CD4-positive, alpha-beta T cell treated with Interleukin-4 for 1 hour (primary cell): ENCODE results near the gene SLC6A8.
"Not testable (repeated sequence)": the region's sequence is repeated elsewhere in the genome, so short reads cannot be mapped to it uniquely, and the experiment has no call there.

ENCODE experiments used
- DNase-seq, 2 donors: peaks; one replicate each; pipeline ENCODE4 v3.0.0-alpha.2; 2020 to 2022

SLC6A8 gene

GRCh38 chrX:153694256-153694655, 6.5 kb downstream of the SLC6A8 start:
- DNase-seq: not testable (repeated sequence)

DNA sequence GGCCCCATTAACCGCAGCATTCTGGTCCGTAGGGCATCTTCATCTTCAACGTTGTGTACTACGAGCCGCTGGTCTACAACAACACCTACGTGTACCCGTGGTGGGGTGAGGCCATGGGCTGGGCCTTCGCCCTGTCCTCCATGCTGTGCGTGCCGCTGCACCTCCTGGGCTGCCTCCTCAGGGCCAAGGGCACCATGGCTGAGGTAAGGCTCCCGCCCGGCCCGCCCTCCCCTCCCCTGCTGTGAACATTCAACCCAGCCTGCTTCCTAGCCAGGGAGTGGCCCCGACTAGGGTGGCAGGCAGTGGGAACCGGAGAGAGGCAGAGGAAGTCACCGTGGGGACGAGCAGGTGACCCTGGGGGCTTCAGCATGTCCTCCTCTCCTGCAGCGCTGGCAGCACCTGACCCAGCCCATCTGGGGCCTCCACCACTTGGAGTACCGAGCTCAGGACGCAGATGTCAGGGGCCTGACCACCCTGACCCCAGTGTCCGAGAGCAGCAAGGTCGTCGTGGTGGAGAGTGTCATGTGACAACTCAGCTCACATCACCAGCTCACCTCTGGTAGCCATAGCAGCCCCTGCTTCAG, 7.1 kb downstream of the SLC6A8 start:
- DNase-seq: no peak

GRCh38 chrX:153696100-153696499, 8.4 kb downstream of the SLC6A8 start:
- DNase-seq: no peak

DNA sequence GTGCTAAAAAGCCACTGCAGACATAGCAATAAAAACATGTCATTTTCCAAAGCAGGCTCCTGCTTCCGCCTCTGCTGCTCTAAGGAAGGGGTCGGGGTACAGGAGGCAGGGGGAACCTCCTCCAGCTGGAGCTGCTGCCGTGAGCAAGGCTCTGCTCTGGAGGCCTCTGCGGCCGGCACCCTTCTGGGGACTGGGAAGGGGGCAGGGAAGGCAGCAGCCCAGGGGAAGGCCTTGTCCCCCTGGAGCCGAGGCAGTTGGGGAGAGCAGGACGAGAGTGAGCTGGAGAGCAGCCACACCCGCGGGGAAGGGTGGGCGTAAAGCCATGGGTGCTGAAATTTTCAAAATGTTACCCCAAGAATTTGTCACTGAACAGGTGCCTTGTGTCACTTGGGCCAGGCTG, 8.8 kb downstream of the SLC6A8 start:
- not testable (repeated sequence) for DNase-seq

GRCh38 chrX:153696986-153697722, 9.4 kb downstream of the SLC6A8 start:
- DNase-seq: not testable (repeated sequence)

DNA sequence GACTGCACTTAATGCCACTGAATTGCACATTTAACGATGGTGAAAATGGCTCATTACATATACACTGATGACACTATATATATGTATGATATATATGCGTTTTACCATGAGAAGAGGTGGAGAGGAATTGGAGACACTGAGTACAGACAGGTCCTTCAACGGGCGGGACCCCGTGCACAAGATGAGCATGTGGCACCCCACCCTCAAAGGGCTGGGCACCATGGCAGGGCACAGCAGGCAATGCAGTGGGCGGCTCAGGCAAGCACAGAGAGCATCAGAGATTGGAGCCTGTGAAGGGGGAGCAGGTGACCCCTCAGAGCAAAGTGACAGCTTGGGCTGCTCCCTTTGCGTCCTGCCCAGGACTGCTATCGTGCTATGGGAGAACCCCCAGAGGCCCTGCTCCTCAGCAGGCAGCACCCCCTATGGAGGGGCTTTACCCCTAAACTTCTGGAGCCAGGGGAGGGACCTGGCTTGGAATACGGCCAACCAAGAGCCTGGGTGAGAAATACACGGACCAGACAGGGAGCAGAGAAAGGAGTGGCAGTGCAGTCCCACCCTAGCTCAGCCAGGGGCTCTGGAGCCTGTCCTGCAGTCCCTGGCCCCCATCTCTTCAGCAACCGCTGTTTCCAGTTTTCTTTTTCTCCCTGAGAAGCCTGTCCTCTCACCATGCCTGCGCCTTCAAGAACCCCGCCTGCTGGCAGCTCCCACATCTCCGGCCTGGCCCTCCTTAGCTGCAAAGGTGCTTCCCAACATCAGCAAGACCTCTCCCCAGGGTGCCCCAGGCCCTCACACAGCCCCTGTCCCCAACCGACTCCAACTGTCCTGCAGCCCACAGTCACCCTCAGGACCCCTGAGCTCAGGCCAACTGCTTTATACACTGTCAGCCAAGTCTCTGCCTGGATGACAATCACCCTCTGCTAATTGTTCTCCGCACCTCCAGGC, 10.5 kb downstream of the SLC6A8 start:
- no peak for DNase-seq

DNA sequence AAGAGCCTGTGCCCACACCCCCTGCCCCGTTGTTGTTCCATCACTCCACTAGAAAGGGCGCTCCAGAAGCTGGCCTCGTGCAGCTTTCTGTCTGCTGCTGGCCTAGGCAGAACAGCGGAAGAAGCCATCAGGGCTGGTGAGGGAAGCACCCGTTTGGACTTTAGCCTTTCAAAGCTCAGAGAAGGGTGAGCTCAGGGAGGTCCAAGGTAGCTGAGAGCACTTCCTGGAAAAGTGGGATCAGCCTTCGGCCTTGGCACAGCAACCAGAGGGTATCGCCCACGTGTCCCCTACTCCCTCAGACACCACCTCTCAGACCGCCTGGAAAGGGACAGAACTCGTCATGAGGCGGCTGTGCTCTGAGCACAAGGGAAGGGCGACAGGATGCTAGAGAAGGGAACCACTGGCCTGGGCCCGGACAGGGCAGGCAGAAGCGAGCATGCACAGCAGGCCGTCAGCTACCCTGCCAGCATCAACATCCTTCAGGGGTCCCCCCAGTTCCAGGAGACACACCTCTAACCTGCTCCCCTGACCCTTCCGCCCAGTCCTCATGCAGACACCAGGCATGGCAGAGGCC, 11.6 kb downstream of the SLC6A8 start:
- not testable (repeated sequence) for DNase-seq

GRCh38 chrX:153699784-153700371, 12.2 kb downstream of the SLC6A8 start:
- not testable (repeated sequence) for DNase-seq

DNA sequence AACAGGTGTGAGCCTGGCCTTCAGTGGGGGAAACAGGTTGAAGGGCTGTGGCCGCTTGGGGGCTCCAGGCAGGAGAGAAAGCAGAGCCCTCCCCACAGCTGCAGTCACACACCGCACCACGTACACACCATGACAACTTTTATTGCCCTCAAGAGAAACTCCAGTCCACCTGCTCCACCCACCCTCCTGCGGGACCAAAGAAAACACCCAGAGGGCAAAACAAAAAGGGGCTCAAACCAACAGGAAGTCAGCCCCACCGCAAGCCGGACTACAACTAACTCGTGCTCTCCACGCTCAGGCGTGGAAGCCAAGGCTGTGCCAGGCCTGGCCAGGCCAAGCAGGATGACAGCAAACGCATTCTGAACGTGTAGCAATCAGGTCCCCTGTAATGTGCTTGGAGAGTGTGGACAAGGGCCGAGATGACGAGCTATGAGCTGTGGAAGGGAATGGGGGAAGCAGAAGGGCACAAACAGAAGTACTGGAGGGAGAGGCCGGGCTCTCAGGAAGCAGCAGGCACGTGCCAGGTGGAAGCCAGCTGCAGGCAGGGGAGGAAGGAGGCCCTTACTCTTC, 12.7 kb downstream of the SLC6A8 start:
- DNase-seq: no peak

- DNase-seq: no peak
Observed at GRCh38 chrX:153700967-153701366, 13.2 kb downstream of the SLC6A8 start.

- no peak for DNase-seq
Observed at GRCh38 chrX:153701706-153702105, 14.0 kb downstream of the SLC6A8 start.

DNA sequence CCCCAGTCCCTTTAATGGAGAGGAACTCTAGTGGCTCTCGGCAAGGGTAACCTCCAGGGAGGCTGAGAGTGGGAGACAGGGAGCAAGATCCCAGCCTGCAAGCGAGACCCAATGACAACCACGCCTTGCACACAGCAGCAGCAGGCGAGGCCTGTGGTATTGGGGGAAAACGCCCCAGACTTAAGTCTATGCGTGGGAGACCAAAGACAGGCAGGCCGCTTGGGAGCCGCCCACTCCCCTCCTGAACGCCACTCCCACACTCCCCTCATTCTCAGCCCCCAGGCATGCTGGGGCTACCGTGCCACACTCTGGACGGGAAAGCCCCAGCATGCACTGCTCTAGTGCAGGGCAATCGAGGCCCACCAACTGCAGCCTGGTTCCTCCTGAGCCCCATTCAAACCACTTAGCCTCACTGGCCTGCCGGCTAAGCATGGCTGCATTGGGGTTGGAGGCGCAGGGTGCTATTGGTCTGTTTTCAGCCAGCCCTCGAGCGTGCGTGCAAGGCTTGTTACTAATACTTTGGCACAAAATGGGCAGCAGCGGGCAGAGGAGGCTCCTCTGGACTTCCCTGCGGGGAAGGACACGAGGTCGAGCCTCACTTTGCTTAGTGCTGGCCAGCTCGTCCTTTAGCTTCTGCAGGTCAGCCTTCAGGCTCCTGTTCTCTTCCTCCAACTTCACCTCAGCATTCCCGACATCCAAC, 14.8 kb downstream of the SLC6A8 start:
- no peak for DNase-seq

- DNase-seq: no peak
Observed at GRCh38 chrX:153703036-153703370, 15.3 kb downstream of the SLC6A8 start.

DNA sequence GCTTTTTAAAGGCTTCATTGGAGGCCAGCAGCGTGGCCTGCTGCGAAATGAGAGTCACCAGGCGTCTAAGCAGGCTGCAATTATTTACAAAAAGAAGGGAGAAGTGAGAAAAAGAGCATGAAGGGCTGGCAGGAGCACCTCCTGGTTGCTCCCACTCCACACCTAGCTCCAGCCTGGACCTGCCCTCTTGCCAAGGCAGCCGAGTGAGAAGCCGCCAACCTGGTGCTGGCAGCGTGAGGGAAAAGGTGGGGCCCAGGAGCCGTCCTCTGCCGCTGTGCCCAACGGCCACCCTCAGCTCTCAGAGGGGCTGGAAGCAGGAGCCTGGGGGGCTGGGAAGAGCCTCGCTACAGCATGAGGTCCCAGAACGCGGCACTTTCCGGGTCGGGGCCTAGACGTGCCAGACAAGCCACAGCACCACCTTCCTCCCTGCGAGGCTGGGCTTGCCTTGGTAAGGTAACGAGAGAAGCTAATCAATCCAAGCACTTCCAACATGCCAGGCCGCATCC, 16.3 kb downstream of the SLC6A8 start:
- DNase-seq: no peak

- not testable (repeated sequence) for DNase-seq
Observed at GRCh38 chrX:153704631-153705402, 17.1 kb downstream of the SLC6A8 start.

DNA sequence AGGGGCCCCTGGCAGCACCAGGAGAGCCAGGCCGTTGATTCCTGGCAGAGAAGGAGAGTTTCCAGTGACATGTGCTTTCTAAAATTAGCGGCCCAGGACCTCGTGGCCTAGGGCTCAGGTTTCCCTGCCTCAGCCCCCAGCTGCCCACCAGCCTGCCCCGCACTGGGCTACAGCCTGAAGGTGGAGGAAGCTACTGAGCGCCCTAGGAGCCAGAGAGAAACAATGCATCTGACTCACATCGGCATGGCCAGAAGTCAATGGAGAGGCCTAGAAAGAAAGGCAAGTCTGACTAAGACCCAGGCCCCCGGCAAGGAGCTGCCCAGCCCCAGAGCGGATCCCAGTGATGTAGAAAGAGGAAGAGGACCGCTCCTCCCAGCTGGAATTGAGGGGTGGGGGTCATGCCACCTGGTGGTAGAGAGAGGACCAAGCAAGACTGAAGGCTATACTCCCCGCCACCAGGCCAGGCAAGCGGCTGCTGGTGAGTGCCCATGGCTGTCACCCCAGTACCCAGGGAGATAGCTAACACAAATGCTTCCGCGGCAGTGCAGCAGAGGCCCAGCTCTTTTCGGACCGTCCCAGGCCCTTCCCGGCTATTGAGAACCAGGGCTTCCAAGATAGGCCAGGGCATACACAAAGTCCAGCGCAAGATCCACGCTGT, 17.8 kb downstream of the SLC6A8 start:
- not testable (repeated sequence) for DNase-seq

- DNase-seq: no peak
Observed at GRCh38 chrX:153706799-153707198, 19.1 kb downstream of the SLC6A8 start.

GRCh38 chrX:153707406-153707805, 19.7 kb downstream of the SLC6A8 start:
- no peak for DNase-seq

GRCh38 chrX:153708415-153708814, 20.7 kb downstream of the SLC6A8 start:
- DNase-seq: peak; percentile 38 to 51
